Activated CD4-positive, alpha-beta T cell treated with anti-CD3 and anti-CD28 coated beads, Interleukin-2, amount 10 ng/mL, durations not matched to agents 7 days and 5 days (primary cell): ENCODE results near the gene BAZ2A. TPM values are rescaled to one million over a fixed set of nuclear protein-coding genes. Genes with fewer than 3 reads are reported as not detected.

ENCODE experiments used
- total RNA-seq, 2 experiments: library from RNA; stranded (reverse); gene quantifications; one replicate each; pipeline ENCODE4 v1.2.3, GENCODE V29; 2021

BAZ2A gene
- total RNA-seq, 2 experiments from 2014 or later = 98.4 to 116 TPM

Other genes with a start within 250 kb of the BAZ2A start
- 10 to 100 TPM; 59.5 to 63.6 TPM for gene TIMELESS, start 180.9 kb downstream of the BAZ2A start, total RNA-seq
- not detected for gene MIP, start 175.7 kb downstream of the BAZ2A start, total RNA-seq
- 1 to 10 TPM; 3.8 to 3.9 TPM for gene SPRYD4, start 161.7 kb downstream of the BAZ2A start, total RNA-seq
- gene GLS2, start 142.2 kb downstream of the BAZ2A start, total RNA-seq = 1 to 10 TPM; 1.1 to 1.9 TPM
- gene RBMS2, start 108.5 kb downstream of the BAZ2A start, total RNA-seq = 1 to 10 TPM; 4.5 to 6.0 TPM
- 100 to 1,000 TPM; 506 to 539 TPM for gene ATP5F1B, start 15.7 kb upstream of the BAZ2A start, total RNA-seq
- gene PTGES3, start 58.0 kb upstream of the BAZ2A start, total RNA-seq = 100 to 1,000 TPM; 218 to 236 TPM
- gene NACA, start 95.0 kb upstream of the BAZ2A start, total RNA-seq = 100 to 1,000 TPM; 805 to 843 TPM
- 10 to 100 TPM; 48.0 to 52.9 TPM for gene PRIM1, start 122.0 kb upstream of the BAZ2A start, total RNA-seq
- gene HSD17B6, start 133.0 kb upstream of the BAZ2A start, total RNA-seq = 1 to 10 TPM; 3.1 to 3.8 TPM